Measurements from ENCODE around the gene VPS35L.

- TF ChIP-seq GATA2 (IDR thresholded peaks at IDR 0.05; ENCODE audit: low read depth, low read length) (no peak), GATA3 (IDR thresholded peaks at IDR 0.05; ENCODE audit: low read depth, low read length) (no peak)
These were observed 151.3 kb downstream of the VPS35L start for GRCh38 chr16:19706846-19707245.

All from SH-SY5Y (cell line).